Measurements from ENCODE around the gene SV2B. TPM values are rescaled to one million over a fixed set of nuclear protein-coding genes. Genes with fewer than 3 reads are reported as not detected.

Gene SV2B
- total RNA-seq, 1 donor from 2014 or later = 0.02 TPM

- intact Hi-C loops (cut with micrococcal nuclease) = no loop called here
Measured at GRCh38 chr15:91136386-91136923, 36.4 kb downstream of the SV2B start.

DNA sequence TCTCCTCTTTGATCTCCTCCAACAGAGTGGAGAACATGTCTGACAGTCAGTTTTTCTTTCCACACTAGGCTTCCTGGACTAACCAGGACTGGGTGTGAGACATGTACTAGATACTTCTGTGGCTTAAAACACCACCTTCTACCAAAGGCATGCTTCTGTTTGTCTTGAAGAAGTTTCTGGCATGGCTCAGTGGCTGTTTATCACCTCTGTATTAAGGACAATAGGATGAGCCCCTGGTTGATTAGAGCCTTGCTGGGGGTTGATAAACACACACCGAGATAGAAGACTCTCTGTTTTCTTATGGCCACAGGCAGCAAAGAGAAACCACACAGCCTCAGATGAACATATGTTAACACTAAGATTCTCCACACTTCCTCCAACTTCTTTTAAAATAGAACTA lies 40.5 kb downstream of the SV2B start:
- intact Hi-C loops (cut with micrococcal nuclease) = no loop called here

- intact Hi-C loops (cut with micrococcal nuclease) = no loop called here
Measured at GRCh38 chr15:91141097-91141496, 41.0 kb downstream of the SV2B start.

DNA sequence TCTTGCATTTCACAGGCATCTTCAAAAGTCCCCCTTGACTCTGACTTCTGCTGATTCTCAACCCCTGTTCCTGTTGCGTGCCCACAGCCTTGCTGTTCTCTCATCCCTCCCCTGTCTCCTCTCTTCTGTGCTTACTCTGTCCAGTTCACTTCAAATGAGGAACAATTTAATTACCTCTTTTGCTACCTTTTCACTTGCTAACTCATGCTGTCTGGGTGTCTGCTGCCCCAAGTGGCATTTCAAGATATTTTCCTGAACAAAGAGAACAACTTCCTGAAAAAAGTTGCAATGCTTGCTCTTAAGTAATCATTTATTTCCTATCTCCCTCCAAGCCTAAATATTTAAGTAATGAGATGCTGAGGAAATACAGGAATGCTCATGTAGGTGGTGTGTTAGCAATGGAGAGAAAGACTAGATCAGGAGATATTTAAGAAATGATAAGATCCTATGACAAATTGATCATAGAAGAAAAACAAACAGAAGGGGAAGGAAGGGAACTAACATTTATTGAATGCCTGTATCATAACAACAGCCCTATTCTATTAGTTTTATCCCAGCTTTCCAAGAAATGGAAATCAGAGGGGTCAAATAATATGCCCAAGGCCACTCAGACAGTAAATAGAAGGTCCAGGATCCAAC lies 42.2 kb downstream of the SV2B start:
- intact Hi-C loops (cut with micrococcal nuclease) = no loop called here

GRCh38 chr15:91142946-91143345 lies 42.9 kb downstream of the SV2B start:
- intact Hi-C loops (cut with micrococcal nuclease) = no loop called here

GRCh38 chr15:91146728-91147127 lies 46.7 kb downstream of the SV2B start:
- intact Hi-C loops (cut with micrococcal nuclease) = no loop called here

- intact Hi-C loops (cut with micrococcal nuclease) = no loop called here
Measured at GRCh38 chr15:91148243-91148642, 48.2 kb downstream of the SV2B start.

- intact Hi-C loops (cut with micrococcal nuclease) = no loop called here
Measured at GRCh38 chr15:91150502-91151160, 50.6 kb downstream of the SV2B start.

- intact Hi-C loops (cut with micrococcal nuclease) = no loop called here
Measured at GRCh38 chr15:91151781-91152563, 51.9 kb downstream of the SV2B start.

DNA sequence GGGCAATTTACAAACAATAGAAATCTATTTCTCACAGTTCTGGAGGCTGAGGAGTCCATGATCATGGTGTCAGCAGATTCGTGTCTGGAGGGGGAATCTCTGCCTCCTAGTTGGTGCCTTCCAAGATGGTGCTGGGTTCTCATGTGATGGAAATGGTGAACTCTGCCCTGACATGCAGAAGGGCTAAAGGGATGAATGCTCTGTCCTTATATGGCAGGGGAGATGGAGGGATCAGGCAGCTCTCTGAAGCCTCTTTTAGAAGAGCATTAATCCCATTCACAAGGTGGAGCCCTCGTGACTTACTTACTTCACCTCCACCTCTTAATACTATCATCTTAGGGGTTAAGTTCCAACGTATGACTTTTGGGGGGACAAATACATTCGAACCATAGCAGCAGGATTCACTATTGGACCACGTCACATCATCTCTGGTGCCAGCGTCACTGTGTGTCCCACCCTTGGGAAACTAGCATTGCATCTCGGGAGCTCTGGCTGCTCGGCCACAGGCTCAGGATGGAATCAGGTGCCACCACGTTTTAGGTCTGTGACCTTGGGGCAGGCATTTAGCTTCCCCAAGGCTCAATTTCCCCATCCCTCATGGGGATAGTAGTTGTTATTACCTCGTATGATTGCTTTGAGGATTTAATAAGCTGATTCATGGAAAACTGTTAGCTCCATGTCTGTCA lies 53.0 kb downstream of the SV2B start:
- intact Hi-C loops (cut with micrococcal nuclease) = no loop called here

GRCh38 chr15:91153954-91154353 lies 53.9 kb downstream of the SV2B start:
- intact Hi-C loops (cut with micrococcal nuclease) = no loop called here

DNA sequence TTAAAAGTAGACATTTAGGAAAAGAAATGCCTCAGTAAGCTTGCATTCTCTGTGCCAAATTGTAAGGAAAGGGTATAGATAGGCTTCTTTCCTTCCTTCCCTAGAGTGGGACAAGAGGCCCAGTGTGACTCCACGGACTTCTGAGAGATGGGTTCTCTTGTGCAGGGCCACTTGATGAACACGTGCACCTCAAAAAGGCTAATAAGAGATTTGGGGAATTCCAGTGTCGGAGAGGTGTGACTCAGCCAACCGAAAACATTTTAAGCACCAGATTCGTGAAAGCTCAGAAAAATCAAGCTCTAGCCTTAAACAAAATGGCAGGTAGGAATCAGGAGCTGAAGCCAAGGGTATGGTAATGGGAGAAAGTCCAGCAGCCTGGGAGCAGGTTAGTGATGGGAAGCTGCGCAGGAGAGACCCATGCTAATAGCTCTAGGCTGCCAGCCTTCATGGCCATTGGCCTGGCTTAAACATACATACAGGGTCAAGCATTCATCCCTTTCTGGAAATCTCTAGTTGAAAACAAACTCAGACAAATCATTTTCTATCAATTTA lies 56.2 kb downstream of the SV2B start:
- intact Hi-C loops (cut with micrococcal nuclease) = no loop called here

GRCh38 chr15:91158415-91159394 lies 58.6 kb downstream of the SV2B start:
- intact Hi-C loops (cut with micrococcal nuclease) = no loop called here

GRCh38 chr15:91165850-91166249 lies 65.8 kb downstream of the SV2B start:
- intact Hi-C loops (cut with micrococcal nuclease) = no loop called here

DNA sequence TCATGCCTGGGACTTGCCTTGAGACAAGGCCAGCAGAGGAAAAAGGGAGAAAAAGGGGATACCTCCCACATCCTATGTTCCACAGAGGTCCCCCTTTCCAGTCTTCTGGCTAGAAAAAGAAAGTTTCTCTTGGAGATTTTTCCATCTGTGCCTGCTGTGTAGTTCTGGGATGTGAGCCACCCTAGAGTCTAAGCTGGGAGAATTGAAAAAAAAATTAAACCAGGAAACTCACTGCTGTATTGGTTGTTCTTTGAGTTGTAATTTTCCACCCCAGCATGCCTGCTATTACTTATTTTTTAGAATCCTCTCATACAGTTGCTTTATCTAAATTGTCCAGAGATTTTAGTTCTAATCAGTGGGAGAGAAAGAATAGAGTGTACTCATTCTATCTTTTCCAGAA lies 68.4 kb downstream of the SV2B start:
- intact Hi-C loops (cut with micrococcal nuclease) = no loop called here

- intact Hi-C loops (cut with micrococcal nuclease) = no loop called here
Measured at GRCh38 chr15:91171334-91171733, 71.3 kb downstream of the SV2B start.

- intact Hi-C loops (cut with micrococcal nuclease) = no loop called here
Measured at GRCh38 chr15:91182101-91182500, 82.0 kb downstream of the SV2B start.

GRCh38 chr15:91183596-91183995 lies 83.5 kb downstream of the SV2B start:
- intact Hi-C loops (cut with micrococcal nuclease) = no loop called here

DNA sequence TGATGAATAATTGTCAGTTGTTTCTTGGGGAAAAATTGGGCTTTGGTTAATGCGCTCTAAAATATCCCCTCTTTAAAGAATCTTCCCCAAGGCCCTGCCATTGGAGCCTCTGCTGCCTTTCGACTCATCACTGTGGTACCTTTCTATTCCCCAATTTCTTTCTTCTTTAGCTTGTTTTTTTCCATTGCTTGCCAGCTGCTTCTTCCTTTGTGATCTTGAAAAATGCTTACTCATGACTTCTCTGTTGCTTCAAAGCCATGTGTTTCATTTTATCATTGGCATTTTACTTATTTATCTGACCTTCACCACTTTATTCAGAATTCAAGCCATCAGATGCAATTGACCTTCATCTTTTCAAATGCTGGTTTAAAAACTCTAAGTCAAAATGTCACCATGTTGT lies 84.4 kb downstream of the SV2B start:
- intact Hi-C loops (cut with micrococcal nuclease) = no loop called here

Measured in T-helper 1 cell treated with Interleukin-12 subunit alpha and Interleukin-12 subunit beta and Interleukin-4 antibody, amounts not matched to agents 30 ng/mL and 1 ng/mL, for 36 hours (primary cell).